Karpas-422 (cell line): ENCODE results near the gene ODF4. TPM values are rescaled to one million over a fixed set of nuclear protein-coding genes. Genes with fewer than 3 reads are reported as not detected.
"Not testable (repeated sequence)": the region's sequence is repeated elsewhere in the genome, so short reads cannot be mapped to it uniquely, and the experiment has no call there.

Experiments
- DNase-seq: peaks from one replicate; pipeline ENCODE4 v3.0.0-alpha.2; 2015
- H2AFZ ChIP-seq: fragments of 200-600 bp; sonication (generic); 2 replicates; pipeline ENCODE4 v1.6.1; 2014; ENCODE audit warnings: antibody characterized with exemption, low read length, mixed read lengths
- H3K27ac ChIP-seq: fragments of 200-600 bp; sonication (generic); 2 replicates; pipeline ENCODE4 v1.5.1; 2014; ENCODE audit warnings: mild to moderate bottlenecking, low read length, moderate library complexity
- H3K27me3 ChIP-seq: fragments of 200-600 bp; sonication (generic); 2 replicates; pipeline ENCODE4 v1.6.1; 2014; ENCODE audit warnings: low read length, mixed read lengths
- H3K36me3 ChIP-seq: fragments of 200-600 bp; sonication (generic); 2 replicates; pipeline ENCODE4 v1.6.1; 2014; ENCODE audit warnings: low read length, mixed read lengths; ENCODE audit not compliant: insufficient read depth
- H3K4me1 ChIP-seq: fragments of 200-600 bp; sonication (generic); 2 replicates; pipeline ENCODE4 v1.6.1; 2014; ENCODE audit warnings: mild to moderate bottlenecking, low read length, mixed read lengths
- H3K4me2 ChIP-seq: fragments of 200-600 bp; sonication (generic); 2 replicates; pipeline ENCODE4 v1.6.1; 2014; ENCODE audit warnings: low read length, low read depth, mild to moderate bottlenecking; ENCODE audit not compliant: poor library complexity, severe bottlenecking
- H3K4me3 ChIP-seq: fragments of 200-600 bp; sonication (generic); 2 replicates; pipeline ENCODE4 v1.5.1; 2014; ENCODE audit warnings: mild to moderate bottlenecking, antibody characterized with exemption, low read length, mixed read lengths
- H3K79me2 ChIP-seq: fragments of 200-600 bp; sonication (generic); 2 replicates; pipeline ENCODE4 v1.6.1; 2014; ENCODE audit warnings: mild to moderate bottlenecking, low read length, mixed read lengths
- H3K9ac ChIP-seq: fragments of 200-600 bp; sonication (generic); 2 replicates; pipeline ENCODE4 v1.6.0; 2014; ENCODE audit warnings: low read length
- H3K9me2 ChIP-seq: fragments of 200-600 bp; sonication (generic), shearing (Covaris generic); replicated peaks from 2 replicates; pipeline ENCODE4 v1.6.0; 2014; ENCODE audit warnings: mild to moderate bottlenecking, low read length, moderate library complexity; ENCODE audit not compliant: insufficient read depth
- H3K9me3 ChIP-seq: fragments of 300-700, 200-600 bp; sonication (generic); 2 replicates; pipeline ENCODE4 v1.6.1; 2014; ENCODE audit warnings: low read length, mixed read lengths
- H4K20me1 ChIP-seq: fragments of 200-600 bp; sonication (generic); 2 replicates; pipeline ENCODE4 v1.6.1; 2014; ENCODE audit warnings: mild to moderate bottlenecking, antibody characterized with exemption, low read length, low read depth; ENCODE audit not compliant: insufficient read depth
- total RNA-seq: library from RNA; depleted of rRNA; stranded (reverse); fragments of >200 nt; shearing (Covaris generic); gene quantifications from 2 replicates; pipeline ENCODE4 v1.2.3, GENCODE V29; 2014; ENCODE audit warnings: low replicate concordance

ODF4 gene
- total RNA-seq, 1 experiment from 2014 or later, result not detected

DNA sequence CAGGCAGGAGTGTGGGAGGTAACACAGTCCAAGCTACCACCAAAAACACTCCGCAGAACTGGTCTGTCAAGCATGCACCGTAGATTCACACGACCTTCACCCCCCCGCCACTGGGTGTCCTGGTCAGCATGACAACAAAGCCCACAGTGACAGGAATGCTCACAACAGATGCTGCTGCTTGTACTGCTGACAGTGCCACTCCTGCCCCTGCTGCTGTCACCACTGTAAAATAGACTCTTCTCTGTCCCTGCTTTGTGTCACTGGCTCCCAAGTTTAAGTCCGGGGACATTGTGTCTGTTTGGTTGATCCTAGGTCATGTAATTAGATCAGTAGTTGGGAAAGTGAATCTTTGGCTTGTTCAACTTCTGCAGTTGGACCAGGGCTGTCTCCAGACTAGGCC, 7.0 kb upstream of the ODF4 start:
- H3K27ac ChIP-seq, result no peak overlapping the region

DNA sequence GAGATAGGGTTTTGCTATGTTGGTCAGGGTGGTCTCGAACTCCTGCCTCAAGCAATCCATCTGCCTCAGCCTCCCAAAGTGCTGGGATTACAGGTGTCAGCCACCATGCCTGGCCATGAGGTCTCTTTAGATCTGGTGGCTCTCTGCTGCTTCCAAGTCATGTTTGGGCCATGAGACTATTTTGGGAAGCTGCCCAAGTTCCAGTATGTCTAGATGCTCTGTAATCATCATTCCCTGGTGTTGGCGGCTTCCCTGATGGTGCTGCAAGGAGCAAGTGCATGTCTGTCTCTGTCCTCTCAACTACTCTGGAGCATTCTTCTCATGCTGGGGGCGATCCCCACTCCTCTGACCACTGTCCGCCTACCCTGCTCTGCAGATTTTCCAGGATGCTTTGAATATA, 6.4 kb upstream of the ODF4 start:
- H3K36me3 ChIP-seq, result no peaks in the 10 kb centered on the region
- H3K4me1 ChIP-seq, result peaks cover 6% of the 10 kb centered on the region
- no peaks in the 10 kb centered on the region for H4K20me1 ChIP-seq
- no peak for DNase-seq
- H3K27me3 ChIP-seq, result no peaks in the 10 kb centered on the region
- no peak overlapping the region for H3K4me3 ChIP-seq
- H3K9me2 ChIP-seq, result no peaks in the 10 kb centered on the region
- no peak overlapping the region for H3K27ac ChIP-seq
- no peak overlapping the region for H2AFZ ChIP-seq
- no peak overlapping the region for H3K4me2 ChIP-seq
- no peak overlapping the region for H3K9ac ChIP-seq
- H3K79me2 ChIP-seq, result no peaks in the 10 kb centered on the region
- no peaks in the 10 kb centered on the region for H3K9me3 ChIP-seq

More for the DNA sequence above, 7.0 kb upstream of the ODF4 start:
- H3K36me3 ChIP-seq, result no peaks in the 10 kb centered on the region
- no peak overlapping the region for H3K4me2 ChIP-seq
- H4K20me1 ChIP-seq, result no peaks in the 10 kb centered on the region
- no peak for DNase-seq
- no peaks in the 10 kb centered on the region for H3K9me2 ChIP-seq
- no peak overlapping the region for H3K4me3 ChIP-seq
- H3K27me3 ChIP-seq, result no peaks in the 10 kb centered on the region
- no peaks in the 10 kb centered on the region for H3K9me3 ChIP-seq
- no peak overlapping the region for H3K9ac ChIP-seq
- H3K79me2 ChIP-seq, result no peaks in the 10 kb centered on the region
- H2AFZ ChIP-seq, result no peak overlapping the region
- H3K4me1 ChIP-seq, result no peaks in the 10 kb centered on the region

GRCh38 chr17:8337802-8338752, 1.6 kb upstream of the ODF4 start:
- Histone ChIP-seq H3K9me3 (no peaks in the 10 kb centered on the region), H3K27ac (no peak overlapping the region), H3K27me3 (no peaks in the 10 kb centered on the region), H3K79me2 (no peaks in the 10 kb centered on the region), H2AFZ (peak overlapping the region; percentile 56; the same call in 1 of the 2 replicates), H3K4me2 (peak overlapping the region; percentile 47), H3K4me1 (peaks cover 8% of the 10 kb centered on the region), H3K4me3 (no peak overlapping the region), H3K9me2 (no peaks in the 10 kb centered on the region), H3K9ac (0 out of 2 replicates have a peak overlapping the region, but pooled peaks have one; percentile 20), H3K36me3 (no peaks in the 10 kb centered on the region), H4K20me1 (no peaks in the 10 kb centered on the region)
- DNase-seq, result no peak

DNA sequence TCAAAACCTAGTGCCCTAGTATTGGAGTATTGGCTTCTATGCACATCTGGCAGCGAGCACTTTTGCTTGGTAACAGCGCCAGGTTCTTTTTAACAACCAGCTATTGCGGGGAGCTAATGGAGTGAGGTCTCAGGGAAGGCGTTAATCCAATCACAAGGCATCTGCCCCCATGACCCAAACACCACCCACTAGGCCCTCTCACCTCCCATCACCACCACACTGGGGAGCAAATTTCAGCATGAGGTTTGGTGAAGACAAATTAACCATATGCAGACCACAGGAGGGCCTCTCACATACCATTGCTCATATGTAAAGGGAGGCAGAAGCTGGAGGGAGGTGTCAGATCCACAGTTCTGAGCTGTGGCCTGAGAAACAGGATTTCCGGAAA, 893 bp upstream of the ODF4 start:
- Histone ChIP-seq H3K4me3 (no peak overlapping the region), H3K79me2 (no peaks in the 10 kb centered on the region), H3K27me3 (no peaks in the 10 kb centered on the region), H3K36me3 (no peaks in the 10 kb centered on the region), H3K9ac (no peak overlapping the region), H2AFZ (no peak overlapping the region), H3K4me2 (no peak overlapping the region), H4K20me1 (no peaks in the 10 kb centered on the region), H3K9me2 (no peaks in the 10 kb centered on the region), H3K27ac (no peak overlapping the region), H3K4me1 (peaks cover 8% of the 10 kb centered on the region), H3K9me3 (no peaks in the 10 kb centered on the region)
- DNase-seq, result no peak

GRCh38 chr17:8341456-8341855, 1.8 kb downstream of the ODF4 start:
- Histone ChIP-seq H3K36me3 (no peaks in the 10 kb centered on the region), H3K9me2 (no peaks in the 10 kb centered on the region), H3K4me1 (peaks cover 8% of the 10 kb centered on the region), H3K4me2 (no peak overlapping the region), H3K79me2 (no peaks in the 10 kb centered on the region), H3K4me3 (no peak overlapping the region), H2AFZ (no peak overlapping the region), H3K9me3 (no peaks in the 10 kb centered on the region), H3K9ac (no peak overlapping the region), H3K27me3 (no peaks in the 10 kb centered on the region), H4K20me1 (no peaks in the 10 kb centered on the region), H3K27ac (no peak overlapping the region)
- no peak for DNase-seq

- no peaks in the 10 kb centered on the region for H3K4me1 ChIP-seq
- no peak overlapping the region for H3K27ac ChIP-seq
- no peaks in the 10 kb centered on the region for H3K36me3 ChIP-seq
- H2AFZ ChIP-seq, result no peak overlapping the region
- no peaks in the 10 kb centered on the region for H3K27me3 ChIP-seq
- H3K9me2 ChIP-seq, result no peaks in the 10 kb centered on the region
- no peaks in the 10 kb centered on the region for H3K79me2 ChIP-seq
- no peak for DNase-seq
- H3K4me2 ChIP-seq, result no peak overlapping the region
- no peaks in the 10 kb centered on the region for H3K9me3 ChIP-seq
- no peak overlapping the region for H3K4me3 ChIP-seq
- no peaks in the 10 kb centered on the region for H4K20me1 ChIP-seq
- no peak overlapping the region for H3K9ac ChIP-seq
Observed at GRCh38 chr17:8345052-8345690, 5.5 kb downstream of the ODF4 start.

DNA sequence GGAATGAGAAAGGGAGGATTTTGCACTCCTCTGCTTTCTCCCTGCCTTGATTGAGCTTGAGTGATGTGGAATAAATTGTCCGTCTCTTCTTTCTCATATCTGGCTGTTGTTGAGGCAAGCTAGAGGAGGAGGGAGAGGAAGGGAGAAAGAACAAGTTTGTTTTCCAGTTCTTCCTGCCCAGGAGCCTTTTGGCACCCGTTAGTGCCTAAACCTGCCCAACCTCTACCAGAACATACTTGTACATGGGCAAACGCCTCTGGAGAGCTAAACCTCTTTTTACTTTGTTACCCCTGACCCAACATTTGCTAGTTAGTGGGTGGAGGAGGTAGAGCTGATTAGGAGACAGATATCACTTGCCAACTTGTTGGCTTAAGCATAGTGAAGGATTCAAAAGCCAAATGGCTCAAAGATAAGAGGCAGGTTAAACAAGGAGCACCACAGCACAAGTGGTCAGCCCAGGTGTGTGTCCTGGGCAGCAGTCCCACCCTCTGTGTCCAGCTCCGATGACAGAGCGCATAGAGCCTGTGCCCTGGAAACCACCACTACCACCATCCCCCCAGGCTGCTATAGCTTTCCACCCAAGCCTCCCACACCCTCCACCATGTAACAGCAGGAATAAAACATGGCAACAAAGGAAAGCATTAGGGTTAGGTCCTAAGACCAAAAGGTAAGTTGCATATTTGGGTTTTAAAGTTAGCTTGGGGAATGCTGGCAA, 6.5 kb downstream of the ODF4 start:
- H3K4me1 ChIP-seq, result no peaks in the 10 kb centered on the region
- no peak for DNase-seq
- no peak overlapping the region for H3K4me3 ChIP-seq
- no peaks in the 10 kb centered on the region for H3K9me3 ChIP-seq
- H3K4me2 ChIP-seq, result no peak overlapping the region
- no peaks in the 10 kb centered on the region for H3K27me3 ChIP-seq
- H2AFZ ChIP-seq, result no peak overlapping the region
- H3K36me3 ChIP-seq, result no peaks in the 10 kb centered on the region
- H3K79me2 ChIP-seq, result no peaks in the 10 kb centered on the region
- no peaks in the 10 kb centered on the region for H3K9me2 ChIP-seq
- no peak overlapping the region for H3K9ac ChIP-seq
- H3K27ac ChIP-seq, result no peak overlapping the region
- no peaks in the 10 kb centered on the region for H4K20me1 ChIP-seq

- not testable (repeated sequence) for H3K4me3 ChIP-seq, H3K9ac ChIP-seq, H3K36me3 ChIP-seq, H2AFZ ChIP-seq, H3K4me1 ChIP-seq, DNase-seq, H3K9me3 ChIP-seq, H3K9me2 ChIP-seq, H3K4me2 ChIP-seq, H3K79me2 ChIP-seq, H3K27ac ChIP-seq, H3K27me3 ChIP-seq, H4K20me1 ChIP-seq
Observed at GRCh38 chr17:8347001-8347400, 7.4 kb downstream of the ODF4 start.
